DMS 273 (cell line): Measurements from ENCODE around the gene ADAP2.
"Not testable (repeated sequence)": the region's sequence is repeated elsewhere in the genome, so short reads cannot be mapped to it uniquely, and the experiment has no call there.

Experiments used
- DNase-seq: peaks from one replicate; lab custom pipeline; 2025; ENCODE audit not compliant: unreplicated experiment; lab: John Stamatoyannopoulos, UW

The ADAP2 gene

DNA sequence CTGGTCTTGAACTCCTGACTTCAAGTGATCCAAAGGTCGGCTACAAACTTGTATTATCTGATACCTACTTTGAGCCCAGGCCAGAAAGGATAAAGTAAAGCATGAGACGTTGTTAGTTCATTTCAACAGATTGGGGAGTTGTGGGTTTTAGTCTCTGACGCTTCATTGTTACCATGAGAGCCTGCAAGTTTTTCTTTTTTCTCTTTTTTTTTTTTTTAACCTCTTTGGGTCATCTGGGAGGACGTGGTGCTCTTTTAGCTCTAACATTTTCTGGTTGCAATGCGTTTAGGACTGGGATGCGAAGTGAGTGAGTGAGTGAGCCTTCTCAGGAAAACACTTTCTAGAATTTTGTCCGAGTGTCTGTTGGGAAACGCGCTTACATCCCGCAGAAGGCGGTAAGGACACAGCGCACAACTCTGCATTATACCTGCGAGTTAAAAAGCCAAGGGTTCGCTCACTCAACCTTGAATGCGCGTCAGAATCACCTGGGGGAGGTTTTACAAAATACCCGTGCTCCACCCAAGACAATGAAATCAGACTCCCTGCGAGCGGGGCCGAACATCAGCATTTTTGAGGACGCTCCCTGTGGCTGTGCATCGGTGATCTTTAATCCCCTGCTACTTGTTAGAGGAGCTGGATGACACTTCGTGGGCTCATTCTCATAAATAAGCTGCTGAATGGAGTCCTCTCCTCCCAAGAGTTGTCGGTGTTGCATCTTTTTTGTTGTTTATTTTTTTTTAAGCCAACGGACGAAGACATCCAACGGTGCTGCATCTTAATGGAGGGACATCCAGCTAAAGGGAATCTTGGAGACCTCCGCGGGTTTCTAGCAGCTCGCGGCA lies 48.5 kb downstream of the ADAP2 start:
- DNase-seq: no peak

- DNase-seq: peak; percentile 89
These were observed 49.3 kb downstream of the ADAP2 start, which contains the start of gene RNF135 for GRCh38 chr17:30970831-30971567. Gene RNF135 (plus strand): TSS chr17:30971039. CDS start chr17:30971074, 35 bp downstream.

DNA sequence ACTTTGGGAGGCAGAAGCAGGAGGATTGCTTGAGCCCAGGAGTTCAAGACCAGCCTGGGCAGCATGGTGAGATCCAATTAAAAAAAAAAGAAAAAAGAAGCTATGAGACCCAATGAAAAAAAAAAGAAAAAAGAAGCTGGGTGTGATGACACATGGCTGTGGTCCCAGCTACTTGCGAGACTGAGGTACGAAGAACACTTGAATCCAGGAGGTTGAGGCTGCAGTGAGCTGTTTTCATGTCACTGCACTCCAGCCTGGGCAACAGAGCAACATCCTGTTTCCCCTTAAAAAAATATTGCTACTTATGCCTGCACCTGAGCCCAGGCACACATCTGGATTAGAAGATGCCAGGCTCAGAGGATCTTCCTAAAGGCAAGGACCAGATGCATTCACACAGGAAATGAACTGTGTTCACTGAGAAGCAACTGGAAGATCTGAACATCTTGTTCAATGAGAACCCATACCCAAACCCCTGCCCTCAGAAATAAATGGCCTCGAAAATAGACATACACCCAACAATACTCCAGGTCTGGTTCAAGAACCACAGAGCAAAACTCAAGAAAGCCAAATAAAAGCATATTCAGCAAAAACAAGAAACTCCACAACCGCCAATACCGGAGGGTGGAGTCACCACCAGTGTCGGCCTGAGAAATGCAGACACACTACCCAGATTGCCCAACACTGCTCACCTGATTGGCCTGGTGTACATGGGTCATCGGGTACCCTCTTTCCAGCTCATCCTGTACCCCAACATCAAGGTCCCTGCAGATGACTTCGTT lies 53.5 kb downstream of the ADAP2 start:
- no peak for DNase-seq

DNA sequence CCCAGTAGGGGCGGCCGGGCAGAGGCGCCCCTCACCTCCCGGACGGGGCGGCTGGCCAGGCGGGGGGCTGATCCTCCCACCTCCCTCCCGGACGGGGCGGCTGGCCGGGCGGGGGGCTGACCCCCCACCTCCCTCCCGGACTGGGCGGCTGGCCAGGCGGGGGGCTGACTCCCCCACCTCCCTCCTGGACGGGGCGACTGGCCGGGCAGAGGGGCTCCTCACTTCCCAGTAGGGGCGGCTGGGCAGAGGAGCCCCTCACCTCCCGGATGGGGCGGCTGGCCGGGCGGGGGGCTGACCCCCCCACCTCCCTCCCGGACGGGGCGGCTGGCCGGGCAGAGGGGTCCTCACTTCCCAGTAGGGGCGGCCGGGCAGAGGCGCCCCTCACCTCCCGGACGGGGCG lies 58.2 kb downstream of the ADAP2 start:
- not testable (repeated sequence) for DNase-seq

DNA sequence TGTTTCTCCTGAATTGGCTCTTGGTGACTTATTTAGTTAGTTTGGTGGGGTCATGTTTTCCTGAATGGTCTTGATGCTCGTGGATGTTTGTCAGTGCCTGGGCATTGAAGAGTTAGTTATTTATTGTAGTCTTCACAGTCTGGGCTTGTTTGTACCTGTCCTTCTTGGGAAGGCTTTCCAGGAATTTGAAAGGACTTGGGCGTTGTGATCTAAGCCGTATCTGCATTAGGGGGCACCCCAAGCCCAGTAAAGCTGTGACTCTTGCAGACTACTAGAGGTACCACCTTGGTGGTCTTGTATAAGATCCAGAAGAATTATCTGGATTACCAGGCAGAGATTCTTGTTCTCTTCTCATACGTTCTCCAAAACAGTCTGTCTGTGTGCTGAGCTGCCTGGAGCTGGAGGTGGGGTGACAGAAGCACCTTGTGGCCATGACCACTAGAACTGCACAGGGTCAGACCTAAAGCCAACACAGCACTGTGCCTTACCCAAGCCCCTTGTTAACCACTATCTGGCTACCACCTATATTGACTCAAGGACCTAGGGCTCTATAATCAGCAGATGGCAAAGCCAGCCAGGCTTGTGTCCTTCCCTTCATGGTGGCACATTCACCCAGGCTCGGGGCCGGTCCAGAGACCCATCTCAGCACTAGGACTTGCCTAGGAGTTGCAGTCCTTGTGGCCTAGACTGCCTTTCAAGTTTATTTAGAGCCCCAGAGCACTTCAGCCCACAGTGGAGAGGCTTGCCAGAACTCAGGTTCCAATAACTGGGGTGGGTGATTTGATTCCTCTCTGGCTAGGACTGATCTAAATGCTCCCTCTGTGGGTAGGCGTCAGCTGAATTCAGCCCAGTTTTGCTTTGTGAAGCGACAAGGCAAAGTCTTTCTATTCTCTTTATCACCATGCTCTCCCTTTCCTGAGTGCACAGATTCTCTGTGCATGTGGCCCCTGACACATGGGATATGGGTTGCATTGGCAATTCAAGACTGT lies 60.1 kb downstream of the ADAP2 start:
- DNase-seq: no peak

GRCh38 chr17:30982855-30983254 lies 61.1 kb downstream of the ADAP2 start:
- DNase-seq: no peak

DNA sequence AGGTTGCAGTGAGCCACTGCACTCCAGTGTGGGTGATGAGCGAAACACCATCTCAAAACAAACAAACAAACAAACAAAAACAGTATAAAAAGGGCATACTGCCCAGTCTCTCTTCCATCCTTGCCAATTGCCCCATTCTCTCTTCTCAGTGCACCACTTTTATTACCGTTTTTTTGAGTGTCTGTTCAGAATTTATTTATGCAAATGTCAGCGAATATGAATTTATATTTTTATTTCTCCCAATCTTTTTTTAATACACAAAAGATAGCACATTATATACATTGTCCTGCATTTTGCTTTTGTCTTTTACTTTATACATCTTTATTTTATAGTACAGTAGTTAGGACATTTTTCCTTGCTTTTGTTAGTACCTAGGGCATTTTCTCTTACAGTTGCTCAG lies 68.7 kb downstream of the ADAP2 start:
- no peak for DNase-seq

GRCh38 chr17:30992551-30992950 lies 70.8 kb downstream of the ADAP2 start:
- DNase-seq: no peak

- no peak for DNase-seq
These were observed 73.6 kb downstream of the ADAP2 start for GRCh38 chr17:30995347-30995746.

DNA sequence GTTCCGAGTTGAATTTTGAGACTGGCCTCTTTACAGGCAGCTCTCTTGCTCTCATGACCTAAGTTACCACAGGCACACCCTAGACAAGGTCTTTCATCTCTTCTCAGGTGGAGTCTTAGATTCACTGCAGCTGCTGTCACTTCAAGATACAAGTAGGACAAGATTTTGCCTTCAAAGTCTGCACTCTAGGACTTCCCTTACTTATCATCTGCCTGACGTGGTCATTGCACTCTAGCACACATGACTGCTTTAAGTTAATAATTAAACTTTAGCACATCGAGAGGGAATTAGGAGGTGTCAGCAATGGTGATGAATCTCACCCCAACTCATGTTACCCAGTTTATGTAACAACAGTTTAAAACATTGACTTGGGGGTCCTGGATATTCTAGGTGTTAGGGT lies 74.7 kb downstream of the ADAP2 start:
- no peak for DNase-seq

- DNase-seq: no peak
These were observed 75.5 kb downstream of the ADAP2 start for GRCh38 chr17:30997270-30997669.

GRCh38 chr17:30997842-30998241 lies 76.1 kb downstream of the ADAP2 start:
- DNase-seq: no peak

- no peak for DNase-seq
These were observed 80.3 kb downstream of the ADAP2 start for GRCh38 chr17:31002047-31002446.

DNA sequence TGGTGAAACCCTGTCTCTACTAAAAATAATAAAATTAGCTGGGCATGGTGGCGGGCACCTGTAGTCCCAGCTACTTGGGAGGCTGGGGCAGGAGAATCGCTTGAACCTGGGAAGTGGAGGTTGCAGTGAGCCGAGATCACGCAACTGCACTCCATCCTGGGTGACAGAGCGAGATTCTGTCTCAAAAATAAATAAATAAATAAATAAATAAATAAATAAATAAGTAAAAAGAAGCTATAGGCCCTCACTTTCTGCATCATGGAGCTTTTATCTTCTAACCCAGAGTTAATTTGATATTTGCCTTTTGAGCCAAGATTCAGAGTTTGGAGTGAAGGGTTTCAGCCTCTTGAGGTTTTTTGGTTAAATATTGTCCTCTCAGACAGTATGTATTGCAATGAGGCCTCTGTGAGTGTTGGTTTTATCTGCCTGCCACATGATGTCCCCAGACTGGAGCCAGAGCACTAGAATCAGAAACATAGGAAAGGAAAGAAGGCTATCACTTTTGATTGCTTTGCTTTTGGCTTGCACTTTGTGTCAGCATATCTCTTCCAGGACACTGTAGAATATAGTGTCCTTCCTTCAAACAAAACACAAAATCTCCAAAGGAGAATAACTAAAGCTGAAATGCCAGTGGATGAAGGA lies 81.6 kb downstream of the ADAP2 start:
- DNase-seq: no peak

GRCh38 chr17:31004160-31004559 lies 82.4 kb downstream of the ADAP2 start:
- no peak for DNase-seq

DNA sequence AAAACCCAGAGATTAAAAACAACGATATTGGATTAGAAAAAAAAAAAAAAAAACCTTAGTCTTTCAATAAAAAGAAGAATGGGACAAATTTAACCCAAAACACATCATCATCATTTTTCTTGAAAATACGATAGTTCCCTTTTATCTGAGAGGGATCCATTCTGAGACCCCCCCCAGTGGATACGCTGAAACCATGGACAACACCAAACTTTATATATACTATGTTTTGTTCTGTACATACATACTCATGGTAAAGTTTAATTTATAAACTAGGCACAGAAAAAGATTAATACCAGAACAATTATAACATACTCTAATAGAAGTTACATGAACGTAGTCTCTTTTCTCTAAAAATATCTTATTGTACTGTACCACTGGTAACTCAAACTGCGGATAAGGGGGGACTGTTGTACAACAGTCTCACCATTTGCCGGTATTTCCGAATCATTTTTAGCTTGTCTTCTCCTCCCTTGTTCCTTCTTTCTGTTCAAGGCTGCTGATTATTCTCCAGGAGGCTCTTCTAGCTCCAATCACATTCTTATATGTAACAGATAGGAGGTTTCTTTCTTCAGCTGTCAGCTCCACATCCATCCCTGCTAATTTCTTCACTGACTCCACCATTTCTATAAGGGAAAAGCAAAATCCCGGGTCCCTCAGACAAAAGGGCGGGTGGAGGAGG lies 86.1 kb downstream of the ADAP2 start:
- DNase-seq: no peak

GRCh38 chr17:31008374-31009041 lies 86.8 kb downstream of the ADAP2 start:
- peak; percentile 85 for DNase-seq
